SH-SY5Y (cell line): ENCODE results near the gene NABP2.

Experiments
- GATA2 ChIP-seq: IDR thresholded peaks from 2 replicates; pipeline ENCODE4 v1.6.1; 2011; ENCODE audit warnings: mild to moderate bottlenecking, low read depth, low read length
- GATA3 ChIP-seq: IDR thresholded peaks from 2 replicates; pipeline ENCODE4 v1.6.1; 2011; ENCODE audit warnings: low read depth, mild to moderate bottlenecking, low read length, moderate library complexity

DNA sequence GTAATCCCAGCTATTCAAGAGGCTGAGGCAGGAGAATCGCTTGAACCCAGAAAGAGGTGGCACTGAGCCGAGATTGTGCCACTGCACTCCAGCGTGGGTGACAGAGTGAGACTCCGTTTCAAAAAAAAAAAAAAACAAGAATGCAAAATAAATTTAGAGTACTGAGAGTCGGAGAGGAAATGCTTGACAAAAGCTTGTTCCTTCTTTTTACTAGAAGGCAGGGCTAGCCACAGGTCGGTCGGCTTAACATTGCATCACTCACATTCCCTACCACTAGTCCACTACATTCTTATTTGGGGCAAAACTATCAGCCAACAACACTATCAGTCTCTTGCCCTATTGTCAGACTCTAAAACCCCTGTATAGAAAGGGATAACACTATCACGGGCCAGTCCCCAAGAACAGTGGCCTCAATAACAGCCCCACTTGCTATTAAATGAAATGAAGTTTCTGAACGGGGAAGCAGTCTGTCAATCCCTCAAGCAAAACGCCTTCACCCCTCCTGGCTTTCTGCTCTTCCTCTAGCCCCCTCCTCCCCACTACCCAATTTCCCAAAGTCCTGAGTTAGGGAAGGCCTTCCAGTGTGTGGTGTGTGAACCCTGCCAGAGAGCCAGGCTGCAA lies 3.4 kb upstream of the NABP2 start:
- TF ChIP-seq GATA3 (no peak), GATA2 (no peak)
